ENCODE results near the gene SYT7. TPM values are rescaled to one million over a fixed set of nuclear protein-coding genes. Genes with fewer than 3 reads are reported as not detected.

The SYT7 gene
- total RNA-seq, 2 experiments from 2014 or later, result not detected

GRCh38 chr11:61475433-61475832, 105.4 kb downstream of the SYT7 start:
- CTCF ChIA-PET, result no interaction called here
- no peaks in the 10 kb centered on the region for H3K9me3 ChIP-seq (ENCODE audit: control insufficient read depth in 1 of 2, insufficient read depth in 1 of 2, low read length in 2 of 2)
- H3K36me3 Mint-ChIP-seq (ENCODE audit: low read depth), result peaks cover 21% of the 10 kb centered on the region
- POLR2A ChIA-PET, result no interaction called here
- no peak overlapping the region for H3K27ac Mint-ChIP-seq
- H3K9me3 Mint-ChIP-seq, result no peaks in the 10 kb centered on the region
- TF ChIP-seq CTCF (IDR thresholded peaks at IDR 0.05), result no peak
- H3K4me3 ChIP-seq (ENCODE audit: low read length), result no peak overlapping the region
- no peaks in the 10 kb centered on the region for H3K27me3 Mint-ChIP-seq
- intact Hi-C loops (cut with DNase I, micrococcal nuclease), result no loop called here
- H3K27ac ChIP-seq (ENCODE audit: low read depth in 1 of 2, low read length in 2 of 2), result no peak overlapping the region
- H3K27me3 ChIP-seq (ENCODE audit: control insufficient read depth in 1 of 2, insufficient read depth in 2 of 2, low read length in 2 of 2), result no peaks in the 10 kb centered on the region
- H3K4me3 Mint-ChIP-seq, result no peak overlapping the region
- DNase-seq (no peak), ATAC-seq (ENCODE audit: poor library complexity) (no peak)
- H3K4me1 ChIP-seq (ENCODE audit: insufficient read depth, low read length), result peaks cover 9% of the 10 kb centered on the region
- peaks cover 3% of the 10 kb centered on the region for H3K36me3 ChIP-seq (ENCODE audit: insufficient read depth, low read length)
- H3K4me1 Mint-ChIP-seq (ENCODE audit: low read depth), result peaks cover 7% of the 10 kb centered on the region

- H3K36me3 ChIP-seq (ENCODE audit: insufficient read depth, low read length), result peaks cover 3% of the 10 kb centered on the region
- no peaks in the 10 kb centered on the region for H3K9me3 ChIP-seq (ENCODE audit: control insufficient read depth in 1 of 2, insufficient read depth in 1 of 2, low read length in 2 of 2)
- Mint-ChIP-seq H3K4me1 (ENCODE audit: low read depth) (peaks cover 7% of the 10 kb centered on the region), H3K27ac (no peak overlapping the region), H3K4me3 (no peak overlapping the region), H3K36me3 (ENCODE audit: low read depth) (peaks cover 26% of the 10 kb centered on the region), H3K9me3 (no peaks in the 10 kb centered on the region), H3K27me3 (no peaks in the 10 kb centered on the region)
- intact Hi-C loops (cut with DNase I, micrococcal nuclease), result no loop called here
- no peak for TF ChIP-seq CTCF (IDR thresholded peaks at IDR 0.05)
- ATAC-seq (ENCODE audit: poor library complexity), result no peak
- H3K27ac ChIP-seq (ENCODE audit: low read depth in 1 of 2, low read length in 2 of 2), result no peak overlapping the region
- H3K27me3 ChIP-seq (ENCODE audit: control insufficient read depth in 1 of 2, insufficient read depth in 2 of 2, low read length in 2 of 2), result no peaks in the 10 kb centered on the region
- ChIA-PET POLR2A (no interaction called here), CTCF (no interaction called here)
- H3K4me1 ChIP-seq (ENCODE audit: insufficient read depth, low read length), result peaks cover 9% of the 10 kb centered on the region
- DNase-seq, result no peak
- H3K4me3 ChIP-seq (ENCODE audit: low read length), result no peak overlapping the region
These were observed 106.7 kb downstream of the SYT7 start for GRCh38 chr11:61474013-61474643.

GRCh38 chr11:61473370-61474012, 107.4 kb downstream of the SYT7 start:
- H3K4me3 Mint-ChIP-seq, result no peak overlapping the region
- no peak for ATAC-seq (ENCODE audit: poor library complexity)
- Histone ChIP-seq H3K9me3 (ENCODE audit: control insufficient read depth in 1 of 2, insufficient read depth in 1 of 2, low read length in 2 of 2) (no peaks in the 10 kb centered on the region), H3K27me3 (ENCODE audit: control insufficient read depth in 1 of 2, insufficient read depth in 2 of 2, low read length in 2 of 2) (no peaks in the 10 kb centered on the region), H3K4me1 (ENCODE audit: insufficient read depth, low read length) (peaks cover 9% of the 10 kb centered on the region), H3K27ac (ENCODE audit: low read depth in 1 of 2, low read length in 2 of 2) (no peak overlapping the region), H3K4me3 (ENCODE audit: low read length) (no peak overlapping the region), H3K36me3 (ENCODE audit: insufficient read depth, low read length) (peaks cover 5% of the 10 kb centered on the region)
- no peak overlapping the region for H3K27ac Mint-ChIP-seq
- peaks cover 7% of the 10 kb centered on the region for H3K4me1 Mint-ChIP-seq (ENCODE audit: low read depth)
- CTCF ChIA-PET, result interaction anchor here (0.7 kb wide), 1 partner anchor 71 kb away, joined by 4 read pairs; no protein-coding TSS in a partner anchor
- no peaks in the 10 kb centered on the region for H3K27me3 Mint-ChIP-seq
- peaks cover 29% of the 10 kb centered on the region for H3K36me3 Mint-ChIP-seq (ENCODE audit: low read depth)
- POLR2A ChIA-PET, result no interaction called here
- intact Hi-C loops (cut with DNase I, micrococcal nuclease), result no loop called here
- TF ChIP-seq CTCF (IDR thresholded peaks at IDR 0.05), result no peak
- no peaks in the 10 kb centered on the region for H3K9me3 Mint-ChIP-seq
- no peak for DNase-seq

Data from CD4-positive, alpha-beta T cell (primary cell).